T-helper 1 cell (primary cell): ENCODE results near the gene SLC25A13.
"Not testable (repeated sequence)": the region's sequence is repeated elsewhere in the genome, so short reads cannot be mapped to it uniquely, and the experiment has no call there.

ENCODE experiments used
- DNase-seq, 5 donors: peaks; one replicate each; pipeline ENCODE4 v3.0.0-alpha.2; 2012 to 2020

Gene SLC25A13

GRCh38 chr7:96199421-96199820, 122.5 kb downstream of the SLC25A13 start:
- no peak for DNase-seq

DNA sequence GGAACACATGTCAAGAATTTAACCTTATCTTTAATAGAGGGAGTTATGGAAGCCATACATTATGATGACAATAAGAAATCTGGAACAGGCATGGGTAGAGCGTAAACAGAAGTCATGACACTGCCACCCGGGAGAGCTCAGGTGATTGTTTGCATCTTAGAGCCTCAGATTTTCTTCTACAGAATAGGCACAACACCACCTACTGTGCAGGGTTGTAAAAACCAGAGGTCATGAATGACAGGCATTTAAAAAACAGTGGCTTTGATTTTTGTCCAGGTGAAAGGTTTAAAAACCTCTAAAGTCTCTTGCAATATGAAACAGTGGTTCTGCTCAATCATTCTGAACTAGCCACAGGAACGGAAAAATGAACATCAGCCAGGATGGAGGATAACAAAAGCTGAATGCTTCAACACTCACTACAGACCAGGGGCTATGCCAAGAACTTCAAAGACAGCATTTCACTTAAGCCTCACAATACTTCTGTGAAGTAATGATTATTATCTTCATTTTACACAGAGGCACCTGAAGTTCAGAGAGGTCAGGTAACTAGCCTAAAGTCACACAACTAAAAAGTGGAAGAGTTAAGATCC, 123.8 kb downstream of the SLC25A13 start:
- no peak for DNase-seq

- DNase-seq = no peak
These were observed 125.2 kb downstream of the SLC25A13 start for GRCh38 chr7:96196676-96197075.

- no peak for DNase-seq
These were observed 132.6 kb downstream of the SLC25A13 start for GRCh38 chr7:96189129-96189820.

DNA sequence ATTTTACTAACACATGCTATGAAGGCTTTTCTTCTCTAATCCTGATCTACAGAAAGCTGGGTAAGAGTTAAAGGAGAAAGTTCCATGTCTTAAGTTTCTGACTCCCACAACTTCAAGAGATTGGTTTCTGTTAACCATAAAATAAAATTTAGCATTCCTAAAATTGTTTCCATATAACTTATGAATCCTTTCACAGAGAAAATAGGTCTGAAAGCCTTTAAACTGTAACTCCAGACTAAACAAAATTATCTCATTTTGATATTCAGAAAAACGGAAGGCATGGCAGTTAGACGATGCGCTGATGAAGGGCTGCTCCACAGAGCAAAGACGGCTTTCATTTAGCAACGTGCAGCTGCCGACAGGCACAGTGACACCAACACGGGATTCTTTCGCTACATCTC, 133.3 kb downstream of the SLC25A13 start:
- no peak for DNase-seq

DNA sequence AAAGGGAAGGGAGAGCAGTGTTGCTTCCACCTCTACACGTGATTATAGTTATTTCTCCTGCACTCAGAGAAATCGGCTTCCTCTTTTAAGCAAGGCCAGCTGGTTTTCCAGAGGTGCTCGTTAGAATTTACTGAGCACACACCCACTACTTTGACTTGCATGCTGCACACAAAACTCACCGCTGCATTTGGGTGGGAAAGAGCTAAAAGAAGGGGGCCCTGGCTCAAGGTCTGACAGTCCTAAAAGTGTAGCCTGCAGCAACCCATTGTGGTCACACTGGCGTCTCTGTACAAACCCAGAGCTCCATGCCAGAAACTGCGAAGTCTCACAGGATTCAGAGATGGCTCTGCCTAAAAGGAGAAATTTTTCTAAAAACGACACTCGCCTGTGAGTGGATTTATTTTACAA, 133.7 kb downstream of the SLC25A13 start:
- DNase-seq = no peak

DNA sequence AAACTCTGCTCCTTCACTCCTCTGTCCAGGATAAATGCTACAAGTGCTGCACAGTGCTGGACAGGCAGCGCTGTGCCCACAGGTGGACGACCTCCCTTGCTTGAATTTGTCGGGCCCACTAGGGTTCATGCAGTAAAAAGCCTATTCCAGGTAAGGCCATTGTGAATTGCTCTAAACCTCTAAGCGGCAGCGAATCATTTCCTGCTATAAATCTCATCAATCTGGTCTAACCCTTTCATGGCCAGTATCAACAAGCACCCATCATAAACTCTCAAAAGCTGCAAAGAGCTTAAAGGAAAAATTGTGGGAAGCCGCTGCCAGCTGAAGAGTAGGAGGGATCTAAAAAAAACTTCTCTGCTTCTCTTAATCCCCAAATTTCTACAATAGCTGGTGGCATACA, 134.2 kb downstream of the SLC25A13 start:
- DNase-seq = no peak

- no peak for DNase-seq
These were observed 137.1 kb downstream of the SLC25A13 start for GRCh38 chr7:96184783-96185182.

GRCh38 chr7:96183163-96183670, 138.7 kb downstream of the SLC25A13 start:
- no peak for DNase-seq

GRCh38 chr7:96182424-96183158, 139.3 kb downstream of the SLC25A13 start:
- no peak for DNase-seq

GRCh38 chr7:96181174-96181573, 140.7 kb downstream of the SLC25A13 start:
- no peak for DNase-seq

GRCh38 chr7:96179837-96180236, 142.1 kb downstream of the SLC25A13 start:
- no peak for DNase-seq

GRCh38 chr7:96179341-96179740, 142.6 kb downstream of the SLC25A13 start:
- DNase-seq = no peak

- DNase-seq = no peak
These were observed 143.3 kb downstream of the SLC25A13 start for GRCh38 chr7:96178581-96178980.

DNA sequence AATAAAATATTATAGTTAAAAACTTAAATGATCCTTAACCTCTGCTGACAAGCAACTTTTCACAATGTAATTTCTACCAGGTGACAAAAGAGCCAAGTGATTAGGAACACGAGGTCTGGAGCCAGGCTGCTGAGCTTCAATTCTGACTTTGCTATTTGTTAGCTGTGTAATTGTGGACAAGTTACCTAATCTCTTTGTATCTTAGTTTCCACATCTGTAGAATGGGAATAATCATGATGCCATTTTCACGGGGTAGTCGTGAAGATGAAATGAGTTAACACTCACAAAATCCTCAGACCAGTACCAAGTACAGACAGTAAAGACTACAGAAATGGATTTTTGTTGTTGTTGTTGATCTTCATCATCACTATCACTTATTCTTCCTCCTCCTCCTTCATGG, 144.5 kb downstream of the SLC25A13 start:
- no peak for DNase-seq

DNA sequence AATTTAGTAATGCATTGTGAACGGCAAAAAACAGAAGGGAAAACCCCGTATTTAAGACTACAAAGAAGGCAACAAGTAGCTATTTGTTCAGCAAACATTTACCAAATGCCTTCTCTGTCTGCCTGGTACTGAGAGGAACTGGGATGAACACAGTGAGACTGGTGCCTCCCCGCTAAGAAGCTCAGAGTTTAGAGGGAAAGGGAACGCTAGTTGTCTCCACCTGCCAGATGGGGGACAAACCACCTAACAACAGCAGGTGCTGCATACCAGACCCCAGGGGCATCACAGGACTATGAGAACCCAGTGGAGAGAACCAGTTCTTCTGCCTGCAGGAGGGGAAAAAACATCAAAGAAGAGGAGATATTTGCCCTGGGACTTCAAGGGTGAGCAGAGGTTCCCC, 147.1 kb downstream of the SLC25A13 start:
- DNase-seq = no peak

DNA sequence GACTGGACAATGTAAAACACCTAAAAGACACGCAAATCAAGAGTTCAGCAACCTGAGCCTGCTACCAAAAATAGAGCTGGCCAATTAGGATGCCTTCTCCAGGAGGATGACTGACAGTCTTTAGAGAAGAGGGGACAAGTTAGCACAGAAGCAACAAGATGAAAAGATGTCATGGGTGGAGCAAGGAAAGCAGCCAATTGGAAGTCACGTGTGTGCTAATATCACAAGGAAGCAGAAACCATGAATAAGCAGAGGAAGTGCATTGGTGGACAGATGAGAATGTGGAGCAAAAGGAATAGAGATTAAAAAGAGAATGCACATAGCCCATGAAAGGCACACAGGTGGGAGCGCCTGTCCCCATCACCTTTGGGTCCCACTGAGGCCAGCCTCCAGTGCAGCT, 148.1 kb downstream of the SLC25A13 start:
- no peak for DNase-seq

DNA sequence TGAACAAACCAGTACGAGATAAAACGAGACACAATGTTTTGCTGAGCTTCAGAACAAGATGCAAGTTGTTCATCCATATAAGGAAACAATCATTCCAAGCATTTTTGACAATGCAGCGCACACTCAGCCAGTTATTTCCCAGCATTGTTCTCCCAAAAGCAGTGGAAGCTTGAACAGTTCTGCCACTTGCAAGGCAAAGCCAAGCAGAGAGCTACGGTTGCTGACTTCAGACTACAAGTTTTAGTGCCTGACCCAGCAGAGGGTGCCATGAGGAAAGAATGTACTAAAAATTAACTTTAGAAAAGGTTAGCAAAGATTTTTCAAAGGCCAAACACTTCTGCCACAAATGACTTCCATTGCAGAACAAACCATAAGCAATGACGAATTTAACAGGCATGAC, 152.5 kb downstream of the SLC25A13 start:
- DNase-seq = no peak

- DNase-seq = no peak
These were observed 154.5 kb downstream of the SLC25A13 start for GRCh38 chr7:96167424-96167823.

DNA sequence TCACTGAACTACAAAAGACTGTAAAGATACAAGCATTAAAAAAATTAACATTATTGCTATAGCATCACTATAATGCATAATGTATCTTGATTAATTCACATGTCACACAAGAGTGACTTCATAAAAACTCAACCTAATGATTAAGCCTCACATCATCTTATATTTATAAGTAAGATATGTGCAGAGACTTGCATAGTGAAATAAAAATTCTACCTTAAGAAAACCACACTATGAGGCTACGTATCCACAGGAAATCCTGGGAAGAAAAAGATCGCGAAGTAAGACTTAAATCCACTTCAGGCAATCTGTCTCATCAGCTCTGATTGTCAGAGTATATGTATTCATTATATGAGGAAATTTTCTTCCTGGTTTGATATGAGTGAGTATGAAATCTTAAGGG, 160.0 kb downstream of the SLC25A13 start:
- no peak for DNase-seq

- DNase-seq = no peak
These were observed 164.0 kb downstream of the SLC25A13 start for GRCh38 chr7:96157856-96158255.

- not testable (repeated sequence) for DNase-seq
These were observed 167.4 kb downstream of the SLC25A13 start for GRCh38 chr7:96154506-96154905.

DNA sequence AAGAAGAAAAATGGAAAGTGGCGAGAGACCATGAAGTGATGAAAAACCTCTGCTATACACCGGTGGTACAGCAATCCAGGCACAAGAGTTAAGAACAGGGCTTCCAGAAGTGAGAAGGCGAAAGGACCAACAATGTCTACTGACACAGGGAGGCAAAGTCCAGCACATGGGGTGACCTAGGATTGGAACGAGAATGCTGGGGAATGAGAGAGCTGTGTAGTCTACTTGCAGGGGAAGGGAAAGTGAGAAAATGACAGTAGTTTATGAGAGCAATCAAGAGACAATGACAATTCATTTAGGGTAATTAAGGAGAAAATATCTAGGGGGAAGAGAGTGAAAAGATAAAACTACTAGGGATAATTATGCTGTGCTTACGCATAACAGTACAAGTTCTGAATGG, 169.2 kb downstream of the SLC25A13 start:
- no peak for DNase-seq

DNA sequence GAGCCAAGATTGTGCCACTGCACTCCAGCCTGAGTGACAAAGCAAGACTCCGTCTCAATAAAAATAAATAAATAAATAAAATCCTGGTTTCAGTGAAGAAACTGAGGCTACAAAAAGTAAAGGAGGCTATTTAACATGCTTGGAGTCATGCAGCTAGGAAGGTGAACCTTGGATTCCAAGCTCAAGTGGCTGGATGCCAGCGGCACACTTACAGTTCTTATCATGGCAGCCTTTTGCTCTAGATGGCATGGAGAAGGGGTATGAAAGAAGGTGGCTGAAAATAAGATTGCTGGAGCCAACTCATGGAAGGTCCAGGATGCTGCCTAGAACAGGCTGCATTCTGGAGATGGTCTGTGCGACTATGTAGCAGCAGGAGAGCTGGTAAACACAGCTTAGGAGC, 170.0 kb downstream of the SLC25A13 start:
- DNase-seq = no peak
